Measurements from ENCODE around the gene RETREG1.
A peak's percentile ranks its signal among the peaks of the same experiment; 100 is the strongest.

RETREG1 gene

GRCh38 chr5:16585041-16585667 lies 31.6 kb downstream of the RETREG1 start:
- peak; percentile 35 for DNase-seq (ENCODE audit: low spot score)

- DNase-seq (ENCODE audit: low spot score): no peak
Measured at GRCh38 chr5:16582081-16582480, 34.7 kb downstream of the RETREG1 start.

GRCh38 chr5:16580382-16580781 lies 36.4 kb downstream of the RETREG1 start:
- DNase-seq (ENCODE audit: low spot score): no peak

GRCh38 chr5:16579142-16579847 lies 37.5 kb downstream of the RETREG1 start:
- DNase-seq (ENCODE audit: low spot score): no peak

GRCh38 chr5:16578474-16578883 lies 38.3 kb downstream of the RETREG1 start:
- DNase-seq (ENCODE audit: low spot score): no peak

- peak; percentile 35 for DNase-seq (ENCODE audit: low spot score)
Measured at GRCh38 chr5:16577677-16578076, 39.1 kb downstream of the RETREG1 start.

- DNase-seq (ENCODE audit: low spot score): no peak
Measured at GRCh38 chr5:16574789-16575721, 41.7 kb downstream of the RETREG1 start.

- DNase-seq (ENCODE audit: low spot score): no peak
Measured at GRCh38 chr5:16573401-16573800, 43.4 kb downstream of the RETREG1 start.

- no peak for DNase-seq (ENCODE audit: low spot score)
Measured at GRCh38 chr5:16572289-16573015, 44.3 kb downstream of the RETREG1 start.

GRCh38 chr5:16571016-16571415 lies 45.8 kb downstream of the RETREG1 start:
- no peak for DNase-seq (ENCODE audit: low spot score)

GRCh38 chr5:16570121-16570815 lies 46.5 kb downstream of the RETREG1 start:
- no peak for DNase-seq (ENCODE audit: low spot score)

GRCh38 chr5:16568875-16569580 lies 47.8 kb downstream of the RETREG1 start:
- DNase-seq (ENCODE audit: low spot score): no peak

GRCh38 chr5:16567365-16567764 lies 49.4 kb downstream of the RETREG1 start:
- DNase-seq (ENCODE audit: low spot score): no peak

- DNase-seq (ENCODE audit: low spot score): no peak
Measured at GRCh38 chr5:16565118-16565517, 51.7 kb downstream of the RETREG1 start.

GRCh38 chr5:16564248-16564867 lies 52.4 kb downstream of the RETREG1 start:
- DNase-seq (ENCODE audit: low spot score): no peak

GRCh38 chr5:16563686-16564085 lies 53.1 kb downstream of the RETREG1 start:
- DNase-seq (ENCODE audit: low spot score): no peak

- no peak for DNase-seq (ENCODE audit: low spot score)
Measured at GRCh38 chr5:16561660-16562059, 55.1 kb downstream of the RETREG1 start.

- DNase-seq (ENCODE audit: low spot score): no peak
Measured at GRCh38 chr5:16559702-16560101, 57.1 kb downstream of the RETREG1 start.

- DNase-seq (ENCODE audit: low spot score): no peak
Measured at GRCh38 chr5:16558984-16559629, 57.7 kb downstream of the RETREG1 start.

- DNase-seq (ENCODE audit: low spot score): no peak
Measured at GRCh38 chr5:16557477-16557876, 59.3 kb downstream of the RETREG1 start.

Data from NAMALWA (cell line).